ENCODE results near the gene CYB561. TPM values are rescaled to one million over a fixed set of nuclear protein-coding genes. Genes with fewer than 3 reads are reported as not detected.

The CYB561 gene
- total and polyA plus RNA-seq, 10 of the 15 experiments (the other 5 are each of a cell fraction or from before 2014, with no cell fraction given), result 0.52 to 6.9 (median 2.5) TPM

GRCh38 chr17:63446753-63447470 is 806 bp upstream of the CYB561 start (continued):
- TF ChIP-seq CUX1 (IDR thresholded peaks at IDR 0.05; ENCODE audit: insufficient replicate concordance, low read depth, low read length), result no peak
- no peak for TF ChIP-seq SIN3A (IDR thresholded peaks at IDR 0.05; ENCODE audit: low read depth, low read length)
- peak; percentile 22; the same call in 1 of the 2 replicates for TF ChIP-seq RAD21 (IDR thresholded peaks at IDR 0.05; ENCODE audit: insufficient read depth, low read depth, low read length)
- peak; percentile 34; the same call in 1 of the 2 replicates for TF ChIP-seq EED (IDR thresholded peaks at IDR 0.05; ENCODE audit: low read depth)
- no peak for TF ChIP-seq POU2F2 (IDR thresholded peaks at IDR 0.05; ENCODE audit: borderline replicate concordance, low read depth, low read length)
- 0 out of 2 replicates have a peak, but pooled peaks have one; percentile 69 for TF ChIP-seq GATAD2B (conservative IDR thresholded peaks at IDR 0.05; ENCODE audit: low read depth)
- peak; percentile 33 to 70; a peak in 3 of 4 replicates for TF ChIP-seq IKZF2 (IDR thresholded peaks at IDR 0.05)
- TF ChIP-seq ZSCAN29 (IDR thresholded peaks at IDR 0.05), result no peak
- no peak for TF ChIP-seq TBL1XR1 (IDR thresholded peaks at IDR 0.05; ENCODE audit: low read depth, low read length)
- TF ChIP-seq MYB (IDR thresholded peaks at IDR 0.05; ENCODE audit: borderline replicate concordance, low read depth, low read length), result no peak
- TF ChIP-seq MLLT1 (IDR thresholded peaks at IDR 0.05), result 0 out of 2 replicates have a peak, but pooled peaks have one; percentile 37
- no peak for TF ChIP-seq SIX5 (IDR thresholded peaks at IDR 0.05; ENCODE audit: low read depth, low read length, severe bottlenecking)
- TF ChIP-seq POLR2A (IDR thresholded peaks at IDR 0.05; ENCODE audit: low read depth, low read length), result 0 out of 2 replicates have a peak, but pooled peaks have one; percentile 14
- TF ChIP-seq HCFC1 (IDR thresholded peaks at IDR 0.05; ENCODE audit: low read length), result no peak
- TF ChIP-seq MTA3 (IDR thresholded peaks at IDR 0.05; ENCODE audit: borderline replicate concordance, low read length), result no peak
- peak in 1 of 2 experiments; percentile 95; a peak in 2 of 3 replicates for TF ChIP-seq EGR1 (IDR thresholded peaks at IDR 0.05; ENCODE audit: borderline replicate concordance in 1 of 2, low read depth in 2 of 2, low read length in 2 of 2)
- peak in 1 of 3 experiments; percentile 41; a peak in 2 of 6 replicates for TF ChIP-seq CTCF (IDR thresholded peaks at IDR 0.05 in 2 of 3, conservative IDR thresholded peaks at IDR 0.05 in 1 of 3; ENCODE audit: control insufficient read depth in 2 of 3, extremely low read depth in 1 of 3, insufficient read depth in 1 of 3, low read depth in 3 of 3, low read length in 3 of 3)
- TF ChIP-seq BRCA1 (IDR thresholded peaks at IDR 0.05; ENCODE audit: low read depth, low read length), result no peak

Measured in GM12878 (cell line).